ENCODE measurements around the gene PIP4K2A. TPM values are rescaled to one million over a fixed set of nuclear protein-coding genes. Genes with fewer than 3 reads are reported as not detected.

The PIP4K2A gene
- total RNA-seq, 1 experiment from 2014 or later: 32.2 TPM

DNA sequence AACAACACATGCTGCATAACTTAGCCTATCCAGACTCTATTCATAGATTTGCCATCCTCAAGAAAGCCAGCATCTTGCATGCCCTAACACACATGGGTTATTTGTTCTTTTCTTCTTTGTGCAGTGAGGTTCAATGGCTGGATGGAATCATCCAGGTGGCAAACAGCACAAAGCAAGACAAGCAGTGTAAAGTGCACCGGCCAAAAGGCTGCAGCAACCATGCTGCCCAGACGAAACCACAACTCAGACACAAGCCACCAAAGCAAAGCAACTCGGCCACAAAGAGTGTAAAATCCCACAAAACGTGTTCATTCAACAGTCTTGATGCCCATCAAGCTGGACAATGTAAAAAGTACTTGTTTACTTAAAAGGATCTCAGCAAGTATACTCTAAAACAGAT lies 76.9 kb downstream of the PIP4K2A start:
- no peak for DNase-seq
- H3K27me3 ChIP-seq (ENCODE audit: control insufficient read depth, insufficient read depth, low read length): no peaks in the 10 kb centered on the region
- no peak overlapping the region for H3K4me3 ChIP-seq (ENCODE audit: insufficient read depth, low read depth, low read length)
- no peaks in the 10 kb centered on the region for H3K36me3 ChIP-seq (replicated peaks; ENCODE audit: control insufficient read depth, insufficient read depth, low read length)

DNA sequence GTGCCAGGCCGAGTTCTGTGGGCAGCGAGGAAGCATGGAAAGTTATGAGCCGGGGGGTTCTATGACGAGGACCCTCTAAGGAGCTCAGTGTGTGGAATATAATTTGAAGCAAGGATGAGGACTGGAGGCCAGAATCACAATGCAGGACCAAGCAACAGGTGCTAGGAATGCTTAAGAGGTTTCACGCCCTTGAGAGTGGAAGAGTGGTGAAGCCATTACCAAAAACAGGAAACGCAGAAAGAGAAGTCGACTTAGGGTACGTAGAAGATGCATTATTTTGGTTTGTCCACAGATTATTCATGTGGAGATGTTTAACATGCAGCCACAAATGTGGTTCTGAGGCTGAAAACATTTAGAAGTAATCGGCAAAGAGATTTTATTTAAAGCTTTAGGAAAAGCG lies 78.7 kb downstream of the PIP4K2A start:
- no peak for DNase-seq
- Histone ChIP-seq H3K27me3 (ENCODE audit: control insufficient read depth, insufficient read depth, low read length) (no peaks in the 10 kb centered on the region), H3K36me3 (replicated peaks; ENCODE audit: control insufficient read depth, insufficient read depth, low read length) (no peaks in the 10 kb centered on the region), H3K4me3 (ENCODE audit: insufficient read depth, low read depth, low read length) (no peak overlapping the region)

DNA sequence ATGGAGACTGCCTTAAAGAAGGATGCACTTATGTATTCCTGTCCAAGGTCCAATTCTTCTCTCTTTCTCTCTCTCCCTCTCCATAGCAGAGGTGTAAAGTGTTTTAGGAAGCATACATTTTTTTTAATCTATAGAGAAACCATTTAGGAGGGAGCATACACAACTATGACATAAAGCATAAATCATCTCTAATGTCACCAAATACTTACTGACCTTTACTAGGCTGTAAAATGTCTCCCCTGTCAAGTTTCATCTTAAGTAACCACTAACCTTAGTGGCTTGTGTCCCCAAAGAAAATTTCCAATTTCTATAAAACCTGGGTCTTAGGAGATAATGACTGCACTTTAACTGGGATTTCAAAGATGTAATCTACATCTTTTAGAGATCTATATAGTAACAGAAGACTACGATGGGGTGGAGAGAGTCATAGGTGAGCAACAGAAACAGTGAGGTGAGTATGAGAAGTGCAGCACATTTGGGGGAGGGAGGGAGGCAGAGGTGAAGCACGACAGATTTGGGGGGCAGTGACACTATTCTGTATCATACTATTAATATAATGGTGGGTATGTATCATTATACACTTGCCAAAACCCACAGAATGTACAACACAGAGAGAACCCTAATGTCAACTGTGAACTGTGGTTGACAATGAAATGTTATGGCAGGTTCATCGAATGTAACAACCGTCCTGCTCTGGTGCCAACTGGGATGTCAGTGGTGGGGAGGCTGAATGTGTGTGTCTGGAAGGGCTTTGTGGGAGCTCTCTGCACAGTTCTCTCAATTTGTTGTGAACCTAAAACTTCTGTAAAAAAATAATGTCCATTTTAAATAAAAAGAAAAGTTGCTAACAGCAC lies 79.5 kb downstream of the PIP4K2A start:
- no peak overlapping the region for H3K4me3 ChIP-seq (ENCODE audit: insufficient read depth, low read depth, low read length)
- no peaks in the 10 kb centered on the region for H3K27me3 ChIP-seq (ENCODE audit: control insufficient read depth, insufficient read depth, low read length)
- no peaks in the 10 kb centered on the region for H3K36me3 ChIP-seq (replicated peaks; ENCODE audit: control insufficient read depth, insufficient read depth, low read length)
- DNase-seq: no peak

DNA sequence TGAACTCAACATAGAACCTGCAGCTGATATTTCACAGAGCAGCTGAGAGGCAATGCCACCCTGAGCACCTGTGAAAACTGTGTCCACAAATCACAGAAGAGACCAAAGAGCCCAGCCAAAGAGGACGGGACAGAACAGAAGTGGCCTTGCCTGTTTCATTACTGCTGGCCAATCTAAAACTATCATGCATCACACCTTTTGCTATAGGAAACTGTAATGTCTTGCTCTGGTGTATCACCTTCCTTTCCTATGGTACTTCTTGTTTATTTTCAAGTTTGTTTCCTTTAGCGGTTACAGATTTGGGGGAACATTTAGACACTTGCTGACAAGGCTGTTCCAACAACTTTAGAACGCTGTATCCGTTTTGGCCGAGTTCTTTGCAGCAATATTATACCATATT lies 80.3 kb downstream of the PIP4K2A start:
- no peaks in the 10 kb centered on the region for H3K36me3 ChIP-seq (replicated peaks; ENCODE audit: control insufficient read depth, insufficient read depth, low read length)
- H3K4me3 ChIP-seq (ENCODE audit: insufficient read depth, low read depth, low read length): no peak overlapping the region
- no peak for DNase-seq
- no peaks in the 10 kb centered on the region for H3K27me3 ChIP-seq (ENCODE audit: control insufficient read depth, insufficient read depth, low read length)

DNA sequence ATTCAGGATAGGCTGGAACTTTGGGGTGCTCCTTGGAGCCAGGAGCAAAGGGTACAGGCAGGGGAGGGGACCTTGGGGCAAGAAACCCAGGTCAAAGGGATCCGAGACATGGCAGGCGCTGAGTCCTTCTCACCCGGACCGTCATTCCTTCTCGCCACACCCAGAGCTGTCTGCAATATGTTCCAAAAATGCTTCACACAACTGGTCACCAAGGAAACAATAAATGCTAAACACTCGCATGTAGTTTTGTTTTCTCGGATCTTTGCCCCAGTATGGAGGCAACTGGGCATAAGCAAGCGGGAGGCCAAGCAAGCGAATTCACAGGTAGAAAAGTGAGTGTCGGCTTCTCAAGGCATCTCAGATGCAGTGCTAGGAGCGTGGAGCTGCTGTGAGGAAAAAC lies 80.8 kb downstream of the PIP4K2A start:
- H3K36me3 ChIP-seq (replicated peaks; ENCODE audit: control insufficient read depth, insufficient read depth, low read length): no peaks in the 10 kb centered on the region
- no peak for DNase-seq
- no peaks in the 10 kb centered on the region for H3K27me3 ChIP-seq (ENCODE audit: control insufficient read depth, insufficient read depth, low read length)
- H3K4me3 ChIP-seq (ENCODE audit: insufficient read depth, low read depth, low read length): no peak overlapping the region

DNA sequence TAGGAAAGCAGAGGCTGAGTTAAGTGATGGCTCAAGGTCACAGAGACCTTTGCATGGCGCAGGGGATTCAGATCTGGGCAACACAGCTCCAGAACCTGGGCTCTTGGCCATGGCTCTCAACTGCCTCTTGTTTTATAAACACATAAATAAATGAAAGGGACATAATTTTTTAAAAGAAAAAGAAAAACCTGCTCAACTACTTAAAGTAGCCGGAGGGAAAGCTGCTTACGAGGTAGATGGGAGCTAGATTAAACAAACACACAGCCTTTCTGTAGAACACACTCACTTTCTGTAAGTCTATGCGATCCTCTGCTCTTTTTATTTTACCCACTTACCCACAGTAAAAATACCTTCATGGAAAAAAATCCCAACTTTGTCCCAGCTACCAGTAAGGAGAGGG lies 81.3 kb downstream of the PIP4K2A start:
- Histone ChIP-seq H3K27me3 (ENCODE audit: control insufficient read depth, insufficient read depth, low read length) (no peaks in the 10 kb centered on the region), H3K4me3 (ENCODE audit: insufficient read depth, low read depth, low read length) (no peak overlapping the region), H3K36me3 (replicated peaks; ENCODE audit: control insufficient read depth, insufficient read depth, low read length) (no peaks in the 10 kb centered on the region)
- DNase-seq: no peak

DNA sequence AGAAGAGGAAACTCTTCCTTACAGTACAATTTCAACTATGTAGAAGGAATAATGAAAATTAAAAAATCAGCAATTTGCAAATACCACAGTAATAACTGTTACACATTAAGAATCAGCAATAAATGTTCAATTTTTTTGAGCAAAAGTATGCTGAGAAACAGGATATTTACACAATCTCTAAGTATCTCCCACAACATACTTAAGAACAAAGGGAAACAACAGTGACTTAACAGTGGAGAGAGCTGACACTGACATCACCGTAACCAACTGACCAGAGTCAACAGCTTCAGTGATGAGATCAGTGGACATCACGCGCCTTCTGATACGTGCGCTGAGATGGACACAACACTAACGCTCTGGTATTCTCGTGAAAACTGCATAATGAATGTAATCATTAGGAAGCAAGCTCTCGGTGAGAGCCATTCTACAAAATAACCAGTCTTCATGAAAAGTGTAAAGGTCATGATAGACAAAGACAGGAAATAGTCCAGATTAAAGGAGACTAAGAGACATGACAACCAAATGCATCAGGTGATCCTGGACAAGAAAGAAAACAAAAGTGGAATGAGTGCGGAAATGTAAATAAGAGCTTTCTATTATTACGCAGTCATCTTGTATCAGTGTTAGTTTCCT lies 82.6 kb downstream of the PIP4K2A start:
- Histone ChIP-seq H3K36me3 (replicated peaks; ENCODE audit: control insufficient read depth, insufficient read depth, low read length) (no peaks in the 10 kb centered on the region), H3K4me3 (ENCODE audit: insufficient read depth, low read depth, low read length) (no peak overlapping the region), H3K27me3 (ENCODE audit: control insufficient read depth, insufficient read depth, low read length) (no peaks in the 10 kb centered on the region)
- DNase-seq: no peak

DNA sequence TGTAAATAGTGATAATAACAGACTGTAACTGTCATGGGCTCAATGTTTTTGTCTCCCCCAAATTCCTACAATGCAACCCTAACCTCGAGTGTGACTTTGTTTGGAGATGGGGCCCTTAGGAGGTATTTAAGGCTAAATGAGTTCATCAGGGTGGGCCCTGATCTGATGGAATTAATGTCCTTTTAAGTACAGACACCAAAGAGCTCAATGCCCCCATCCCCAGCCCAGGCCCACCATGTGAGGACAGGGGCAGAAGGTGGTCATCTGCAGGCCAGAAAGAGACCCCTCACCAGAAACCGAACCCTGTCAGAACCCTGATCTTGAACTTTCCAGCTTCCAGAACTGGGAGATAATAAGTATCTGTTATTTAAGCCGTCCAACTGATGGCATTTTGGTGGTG lies 83.2 kb downstream of the PIP4K2A start:
- Histone ChIP-seq H3K27me3 (ENCODE audit: control insufficient read depth, insufficient read depth, low read length) (no peaks in the 10 kb centered on the region), H3K4me3 (ENCODE audit: insufficient read depth, low read depth, low read length) (no peak overlapping the region), H3K36me3 (replicated peaks; ENCODE audit: control insufficient read depth, insufficient read depth, low read length) (no peaks in the 10 kb centered on the region)
- DNase-seq: no peak

DNA sequence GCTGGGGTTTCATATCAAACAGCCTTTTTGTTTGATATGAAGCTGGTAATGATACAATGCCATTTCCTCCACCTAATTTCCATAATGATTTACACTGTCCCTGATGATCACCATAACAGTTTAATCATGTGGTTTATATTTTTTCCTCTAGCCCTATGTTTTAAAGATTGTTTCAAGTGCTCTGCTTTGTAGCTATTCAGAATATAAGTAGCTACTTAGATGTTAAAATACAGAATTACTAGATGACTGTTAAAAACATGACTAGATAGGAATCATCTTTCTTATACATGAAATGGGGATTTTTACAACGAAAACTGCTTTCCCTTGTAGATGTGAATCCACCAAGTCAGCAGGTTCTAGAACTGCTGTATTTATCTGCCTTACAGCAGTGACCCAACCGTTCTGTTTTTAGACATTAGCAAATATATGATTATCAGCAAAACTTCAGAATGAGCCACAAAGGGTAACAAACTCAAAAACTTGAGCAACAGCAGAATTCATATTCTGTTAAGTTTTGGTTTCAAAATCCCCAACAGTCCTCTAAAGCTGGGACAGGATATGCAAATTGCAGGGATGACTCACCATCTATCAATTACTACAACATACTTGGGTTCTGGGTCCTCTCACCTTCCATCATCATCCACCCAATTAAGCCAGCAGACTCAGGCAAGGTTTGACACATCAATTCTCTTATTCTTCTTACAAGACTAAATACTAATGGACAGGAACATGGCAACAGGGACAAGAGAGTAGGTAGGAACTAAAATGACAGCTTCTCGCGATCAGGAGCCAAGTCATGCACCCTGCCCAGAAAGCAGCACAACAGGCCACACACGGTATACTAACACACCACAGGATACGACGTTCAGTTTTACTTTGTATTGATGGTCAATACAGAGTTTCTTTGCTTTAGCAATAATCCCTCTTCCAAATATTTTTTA lies 83.9 kb downstream of the PIP4K2A start:
- DNase-seq: no peak
- H3K4me3 ChIP-seq (ENCODE audit: insufficient read depth, low read depth, low read length): no peak overlapping the region
- no peaks in the 10 kb centered on the region for H3K36me3 ChIP-seq (replicated peaks; ENCODE audit: control insufficient read depth, insufficient read depth, low read length)
- no peaks in the 10 kb centered on the region for H3K27me3 ChIP-seq (ENCODE audit: control insufficient read depth, insufficient read depth, low read length)

DNA sequence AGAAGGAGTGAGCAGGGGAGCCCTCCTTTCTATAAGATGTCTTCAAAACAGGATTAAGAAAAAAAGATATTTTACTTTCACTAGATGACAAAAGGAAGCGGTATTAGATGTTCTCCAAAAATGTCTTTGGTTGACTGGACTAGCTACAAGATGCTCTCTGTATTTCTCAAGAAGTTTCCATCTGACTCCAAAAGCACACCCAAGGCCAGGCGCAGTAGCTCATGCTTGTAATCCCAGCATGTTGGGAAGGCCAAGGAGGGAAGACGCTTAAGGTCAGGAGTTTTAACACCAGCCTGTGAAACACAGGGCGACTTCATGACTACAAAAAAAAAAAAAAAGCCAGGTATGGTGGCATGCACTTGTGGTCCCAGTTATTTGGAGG lies 84.5 kb downstream of the PIP4K2A start:
- Histone ChIP-seq H3K36me3 (replicated peaks; ENCODE audit: control insufficient read depth, insufficient read depth, low read length) (no peaks in the 10 kb centered on the region), H3K27me3 (ENCODE audit: control insufficient read depth, insufficient read depth, low read length) (no peaks in the 10 kb centered on the region), H3K4me3 (ENCODE audit: insufficient read depth, low read depth, low read length) (no peak overlapping the region)
- DNase-seq: no peak

DNA sequence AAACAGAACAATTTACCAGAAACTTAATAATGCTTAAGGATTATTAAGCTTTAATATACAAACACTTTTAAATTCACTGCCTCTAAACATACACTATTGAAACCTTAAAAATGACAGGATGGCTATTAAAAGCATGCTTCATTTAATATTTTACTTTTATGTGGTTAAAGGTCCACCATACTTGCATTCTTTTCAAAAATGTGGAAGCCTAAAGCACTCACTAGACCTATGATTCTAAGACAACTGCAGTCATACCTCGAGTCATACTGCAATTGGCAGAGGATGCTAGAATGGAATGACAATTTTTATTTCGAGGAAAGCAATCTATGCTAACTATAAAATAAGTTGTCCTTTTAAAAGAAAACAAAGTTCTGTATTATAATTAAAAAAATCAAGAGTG lies 85.3 kb downstream of the PIP4K2A start:
- Histone ChIP-seq H3K36me3 (replicated peaks; ENCODE audit: control insufficient read depth, insufficient read depth, low read length) (no peaks in the 10 kb centered on the region), H3K4me3 (ENCODE audit: insufficient read depth, low read depth, low read length) (no peak overlapping the region), H3K27me3 (ENCODE audit: control insufficient read depth, insufficient read depth, low read length) (no peaks in the 10 kb centered on the region)
- DNase-seq: no peak

DNA sequence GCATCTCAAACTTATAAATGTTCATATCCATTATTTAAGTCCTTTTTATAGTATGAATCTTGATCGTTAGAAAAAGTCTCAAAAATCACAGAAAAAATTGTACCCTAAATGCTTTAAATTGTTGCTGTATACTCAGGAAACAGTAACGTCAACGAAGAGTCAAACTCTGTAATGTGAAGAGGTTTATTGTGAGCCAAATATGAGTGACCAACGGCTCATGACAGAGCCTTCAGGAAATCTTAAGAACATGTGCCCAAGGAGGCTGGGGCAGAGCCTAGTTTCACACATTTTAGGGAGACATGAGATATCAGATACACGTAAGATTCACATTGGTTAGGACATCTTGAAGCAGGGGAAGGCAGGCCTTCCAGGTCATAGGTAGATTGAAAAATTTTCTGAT lies 86.1 kb downstream of the PIP4K2A start:
- no peaks in the 10 kb centered on the region for H3K27me3 ChIP-seq (ENCODE audit: control insufficient read depth, insufficient read depth, low read length)
- no peak overlapping the region for H3K4me3 ChIP-seq (ENCODE audit: insufficient read depth, low read depth, low read length)
- DNase-seq: no peak
- no peaks in the 10 kb centered on the region for H3K36me3 ChIP-seq (replicated peaks; ENCODE audit: control insufficient read depth, insufficient read depth, low read length)

DNA sequence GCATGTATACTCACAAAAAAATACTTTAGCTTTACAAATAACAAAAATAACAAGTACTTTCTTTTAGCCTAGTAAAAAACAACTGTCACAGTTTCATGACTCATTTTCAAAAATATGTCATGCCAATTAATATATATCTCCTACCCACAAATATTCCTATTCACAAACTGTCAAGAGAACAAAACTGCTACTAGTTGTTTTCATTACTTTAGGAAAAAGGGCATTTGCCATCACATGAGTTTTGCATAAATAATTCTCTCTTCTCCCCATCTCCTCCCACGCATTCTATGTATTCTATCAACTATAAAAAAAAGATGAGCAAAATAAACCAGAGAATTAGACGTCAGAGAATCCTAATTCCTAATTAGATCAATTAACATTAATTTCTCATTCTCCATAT lies 87.6 kb downstream of the PIP4K2A start:
- Histone ChIP-seq H3K27me3 (ENCODE audit: control insufficient read depth, insufficient read depth, low read length) (no peaks in the 10 kb centered on the region), H3K4me3 (ENCODE audit: insufficient read depth, low read depth, low read length) (no peak overlapping the region), H3K36me3 (replicated peaks; ENCODE audit: control insufficient read depth, insufficient read depth, low read length) (no peaks in the 10 kb centered on the region)

DNA sequence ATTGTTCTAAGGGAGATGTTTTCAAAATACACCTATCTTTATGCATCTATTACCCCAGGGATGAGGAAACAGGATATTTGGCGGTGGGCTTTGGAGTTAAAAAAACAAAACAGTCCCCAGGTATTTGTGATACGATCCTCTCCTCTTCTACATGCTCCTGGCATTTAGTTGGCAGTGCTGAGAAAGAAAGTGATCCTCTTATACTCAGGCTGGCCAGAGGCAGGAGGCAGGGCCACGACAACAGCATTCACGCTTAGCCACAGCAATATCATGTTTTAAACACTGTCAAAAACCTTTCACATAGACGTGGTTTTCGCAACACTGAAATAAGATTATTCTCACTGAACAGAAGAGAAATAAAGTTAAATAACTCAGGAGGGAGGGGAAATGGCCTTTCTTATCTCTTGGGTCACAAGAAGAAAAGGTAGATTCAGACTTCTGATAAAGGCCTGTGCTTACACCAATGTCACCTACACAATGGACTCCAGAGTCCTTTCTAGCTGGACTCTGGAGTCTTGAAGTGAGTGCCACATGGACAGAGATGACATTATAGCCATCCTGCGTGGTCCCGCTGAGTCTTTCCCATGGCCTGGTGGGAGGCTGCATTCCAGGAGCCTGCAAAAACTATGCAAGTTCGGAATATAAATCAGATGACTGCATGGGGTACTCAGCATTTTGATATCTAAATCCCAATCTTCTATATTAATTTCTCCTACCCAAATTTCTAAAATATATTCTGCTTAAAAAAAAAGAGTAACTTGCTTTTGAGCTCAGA lies 88.7 kb downstream of the PIP4K2A start:
- Histone ChIP-seq H3K36me3 (replicated peaks; ENCODE audit: control insufficient read depth, insufficient read depth, low read length) (no peaks in the 10 kb centered on the region), H3K4me3 (ENCODE audit: insufficient read depth, low read depth, low read length) (no peak overlapping the region)
- no peak for DNase-seq

More for the DNA sequence above, 87.6 kb downstream of the PIP4K2A start:
- DNase-seq: no peak

More for the DNA sequence above, 88.7 kb downstream of the PIP4K2A start:
- no peaks in the 10 kb centered on the region for H3K27me3 ChIP-seq (ENCODE audit: control insufficient read depth, insufficient read depth, low read length)
